Loucy (cell line): ENCODE data around the gene FNDC3A.

Source experiments
- EZH2phosphoT487 ChIP-seq: fragments of 200-600 bp; IDR thresholded peaks from 2 replicates; pipeline ENCODE4 v1.6.1; 2018; ENCODE audit warnings: antibody characterized with exemption, mild to moderate bottlenecking, moderate library complexity, borderline replicate concordance
- TF ChIP-seq, protein P1 (sequence below): fragments of 200-600 bp; sonication (generic); conservative IDR thresholded peaks from 2 replicates; pipeline ENCODE4 v1.5.1; 2014; ENCODE audit warnings: mild to moderate bottlenecking, antibody characterized with exemption, low read length

DNA sequence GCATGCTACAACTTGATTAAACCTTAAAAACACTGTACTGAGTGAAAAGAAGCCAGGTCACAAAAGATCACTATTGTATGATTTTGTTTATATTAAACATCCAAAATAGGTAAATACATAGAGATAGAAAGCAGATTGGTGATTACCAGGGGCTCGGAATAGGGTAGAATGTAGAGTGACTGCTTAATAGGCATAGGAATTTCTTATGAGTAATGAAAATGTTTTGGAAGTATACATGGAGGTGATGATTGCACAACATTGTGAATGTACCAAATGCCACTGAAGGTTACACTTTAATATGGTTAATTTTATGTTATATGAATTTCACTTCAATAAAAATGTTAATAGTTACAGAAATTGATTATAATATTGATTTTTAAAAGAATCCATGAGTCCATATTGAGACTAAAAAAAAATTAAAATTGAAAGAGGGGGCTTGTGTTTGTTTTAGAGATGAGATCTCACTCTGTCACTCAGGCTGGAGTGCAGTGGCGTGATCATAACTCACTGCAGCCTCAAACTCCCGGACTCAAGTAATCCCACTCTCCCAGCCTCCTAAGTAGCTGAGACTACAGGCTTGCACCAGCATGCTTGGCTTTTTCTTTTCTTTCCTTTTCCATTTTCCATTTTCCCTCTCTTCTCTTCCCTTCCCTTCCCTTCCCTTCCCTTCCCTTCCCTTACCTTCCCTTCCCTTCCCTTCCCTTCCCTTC lies 85.1 kb downstream of the FNDC3A start:
- TF ChIP-seq, protein P1, sequence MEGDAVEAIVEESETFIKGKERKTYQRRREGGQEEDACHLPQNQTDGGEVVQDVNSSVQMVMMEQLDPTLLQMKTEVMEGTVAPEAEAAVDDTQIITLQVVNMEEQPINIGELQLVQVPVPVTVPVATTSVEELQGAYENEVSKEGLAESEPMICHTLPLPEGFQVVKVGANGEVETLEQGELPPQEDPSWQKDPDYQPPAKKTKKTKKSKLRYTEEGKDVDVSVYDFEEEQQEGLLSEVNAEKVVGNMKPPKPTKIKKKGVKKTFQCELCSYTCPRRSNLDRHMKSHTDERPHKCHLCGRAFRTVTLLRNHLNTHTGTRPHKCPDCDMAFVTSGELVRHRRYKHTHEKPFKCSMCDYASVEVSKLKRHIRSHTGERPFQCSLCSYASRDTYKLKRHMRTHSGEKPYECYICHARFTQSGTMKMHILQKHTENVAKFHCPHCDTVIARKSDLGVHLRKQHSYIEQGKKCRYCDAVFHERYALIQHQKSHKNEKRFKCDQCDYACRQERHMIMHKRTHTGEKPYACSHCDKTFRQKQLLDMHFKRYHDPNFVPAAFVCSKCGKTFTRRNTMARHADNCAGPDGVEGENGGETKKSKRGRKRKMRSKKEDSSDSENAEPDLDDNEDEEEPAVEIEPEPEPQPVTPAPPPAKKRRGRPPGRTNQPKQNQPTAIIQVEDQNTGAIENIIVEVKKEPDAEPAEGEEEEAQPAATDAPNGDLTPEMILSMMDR = no peak
- TF ChIP-seq EZH2phosphoT487 = no peak
